ENCODE results near the gene CCDC177.

DNA sequence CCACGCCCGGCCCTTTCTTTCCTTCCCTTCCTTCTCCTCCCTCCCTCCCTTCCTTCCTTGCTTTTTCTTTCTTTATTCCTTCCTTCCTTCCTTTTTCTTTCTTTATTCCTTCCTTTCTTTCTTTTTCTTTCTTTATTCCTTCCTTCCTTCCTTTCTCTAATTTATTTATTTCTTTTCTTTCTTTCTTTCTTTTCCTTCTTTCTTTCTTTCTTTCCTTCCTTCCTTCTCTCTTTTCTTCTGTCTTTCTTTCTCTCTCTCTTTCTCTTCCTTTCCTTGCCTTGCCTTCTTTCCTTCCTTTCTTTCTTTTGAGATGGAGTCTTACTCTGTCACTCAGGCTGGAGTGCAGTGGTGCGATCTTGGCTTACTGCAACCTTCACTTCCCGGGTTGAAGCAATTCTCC is 15.9 kb downstream of the CCDC177 start:
- TF ChIP-seq, protein P1, sequence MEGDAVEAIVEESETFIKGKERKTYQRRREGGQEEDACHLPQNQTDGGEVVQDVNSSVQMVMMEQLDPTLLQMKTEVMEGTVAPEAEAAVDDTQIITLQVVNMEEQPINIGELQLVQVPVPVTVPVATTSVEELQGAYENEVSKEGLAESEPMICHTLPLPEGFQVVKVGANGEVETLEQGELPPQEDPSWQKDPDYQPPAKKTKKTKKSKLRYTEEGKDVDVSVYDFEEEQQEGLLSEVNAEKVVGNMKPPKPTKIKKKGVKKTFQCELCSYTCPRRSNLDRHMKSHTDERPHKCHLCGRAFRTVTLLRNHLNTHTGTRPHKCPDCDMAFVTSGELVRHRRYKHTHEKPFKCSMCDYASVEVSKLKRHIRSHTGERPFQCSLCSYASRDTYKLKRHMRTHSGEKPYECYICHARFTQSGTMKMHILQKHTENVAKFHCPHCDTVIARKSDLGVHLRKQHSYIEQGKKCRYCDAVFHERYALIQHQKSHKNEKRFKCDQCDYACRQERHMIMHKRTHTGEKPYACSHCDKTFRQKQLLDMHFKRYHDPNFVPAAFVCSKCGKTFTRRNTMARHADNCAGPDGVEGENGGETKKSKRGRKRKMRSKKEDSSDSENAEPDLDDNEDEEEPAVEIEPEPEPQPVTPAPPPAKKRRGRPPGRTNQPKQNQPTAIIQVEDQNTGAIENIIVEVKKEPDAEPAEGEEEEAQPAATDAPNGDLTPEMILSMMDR (IDR thresholded peaks at IDR 0.05; ENCODE audit: low read depth, low read length, missing input control) = no peak
- TF ChIP-seq JUND (IDR thresholded peaks at IDR 0.05) = no peak
